Liver (tissue), 3 donors: ENCODE data around the gene SMIM35.
"Not testable (repeated sequence)": the region's sequence is repeated elsewhere in the genome, so short reads cannot be mapped to it uniquely, and the experiment has no call there.

Source experiments
- CTCF ChIP-seq: fragments of 150-350 bp; IDR thresholded peaks from 2 replicates; pipeline ENCODE4 v1.5.1; 2017; ENCODE audit warnings: improper control_type of control experiment, low read depth, low read length; ENCODE audit not compliant: missing input control
- EGR1 ChIP-seq, 2 donors: IDR thresholded peaks; 2 replicates each; pipeline ENCODE4 v1.6.1; 2016 to 2018; ENCODE audit warnings: antibody characterized with exemption in 2 of 2, low read depth in 2 of 2
- donor health status: healthy.
- donor health status: healthy.

- not testable (repeated sequence) for TF ChIP-seq CTCF; EGR1 (IDR thresholded peaks at IDR 0.05; ENCODE audit: low read depth in 2 of 2)
These were observed 108.4 kb downstream of the SMIM35 start for GRCh38 chr11:117978291-117978910.
